Stimulated activated CD4-positive, alpha-beta T cell treated with anti-CD3 and anti-CD28 coated beads, Interleukin-4, amount 100 ng/mL, for 24 hours (primary cell): ENCODE data around the gene TNFSF18.
"Not testable (repeated sequence)": the region's sequence is repeated elsewhere in the genome, so short reads cannot be mapped to it uniquely, and the experiment has no call there.

ENCODE experiments used
- DNase-seq: peaks from one replicate; pipeline ENCODE4 v3.0.0-alpha.2; 2020

The TNFSF18 gene

GRCh38 chr1:173050865-173051264 lies at the start of gene TNFSF18:
Gene TNFSF18 (minus strand): TSS chr1:173050941. CDS start chr1:173050896, 45 bp downstream.
- no peak for DNase-seq

GRCh38 chr1:173099166-173099565 lies 48.4 kb upstream of the TNFSF18 start:
- no peak for DNase-seq

- DNase-seq: no peak
Observed at GRCh38 chr1:173098117-173098516, 47.4 kb upstream of the TNFSF18 start.

- DNase-seq: no peak
Observed at GRCh38 chr1:173097001-173097400, 46.3 kb upstream of the TNFSF18 start.

GRCh38 chr1:173095632-173096031 lies 44.9 kb upstream of the TNFSF18 start:
- no peak for DNase-seq

- no peak for DNase-seq
Observed at GRCh38 chr1:173094541-173094940, 43.8 kb upstream of the TNFSF18 start.

- DNase-seq: no peak
Observed at GRCh38 chr1:173093691-173094445, 43.1 kb upstream of the TNFSF18 start.

- DNase-seq: no peak
Observed at GRCh38 chr1:173084292-173084691, 33.6 kb upstream of the TNFSF18 start.

- no peak for DNase-seq
Observed at GRCh38 chr1:173082913-173083312, 32.2 kb upstream of the TNFSF18 start.

- not testable (repeated sequence) for DNase-seq
Observed at GRCh38 chr1:173074217-173074616, 23.5 kb upstream of the TNFSF18 start.

- no peak for DNase-seq
Observed at GRCh38 chr1:173064011-173064410, 13.3 kb upstream of the TNFSF18 start.

GRCh38 chr1:173063171-173063570 lies 12.4 kb upstream of the TNFSF18 start:
- no peak for DNase-seq

- no peak for DNase-seq
Observed at GRCh38 chr1:173062150-173062938, 11.6 kb upstream of the TNFSF18 start.

GRCh38 chr1:173058556-173058955 lies 7.8 kb upstream of the TNFSF18 start:
- DNase-seq: no peak

- no peak for DNase-seq
Observed at GRCh38 chr1:173057984-173058383, 7.2 kb upstream of the TNFSF18 start.

- DNase-seq: no peak
Observed at GRCh38 chr1:173056365-173056764, 5.6 kb upstream of the TNFSF18 start.

GRCh38 chr1:173052681-173053196 lies 2.0 kb upstream of the TNFSF18 start:
- no peak for DNase-seq

GRCh38 chr1:173049322-173049633 lies 1.5 kb downstream of the TNFSF18 start:
- DNase-seq: no peak

GRCh38 chr1:173048621-173049321 lies 2.0 kb downstream of the TNFSF18 start:
- DNase-seq: no peak

- DNase-seq: no peak
Observed at GRCh38 chr1:173044656-173045055, 6.1 kb downstream of the TNFSF18 start.

- no peak for DNase-seq
Observed at GRCh38 chr1:173043253-173043652, 7.5 kb downstream of the TNFSF18 start.

GRCh38 chr1:173042806-173043205 lies 7.9 kb downstream of the TNFSF18 start:
- DNase-seq: no peak

- no peak for DNase-seq
Observed at GRCh38 chr1:173039626-173040025, 11.1 kb downstream of the TNFSF18 start.
